K562 (cell line): ENCODE results near the gene OSBPL3. TPM values are rescaled to one million over a fixed set of nuclear protein-coding genes. Genes with fewer than 3 reads are reported as not detected.

Experiments used
- GABPB1 ChIP-seq: sonication (generic); formaldehyde crosslinking; IDR thresholded peaks from 2 replicates; pipeline ENCODE4 v1.8.0; 2022; ENCODE audit warnings: mild to moderate bottlenecking, missing genetic modification reagents
- HBP1 ChIP-seq: fragments of 450-650 bp; formaldehyde crosslinking; IDR thresholded peaks from 2 replicates; pipeline ENCODE4 v1.4.0; 2022; ENCODE audit warnings: missing genetic modification characterization
- HLTF ChIP-seq: fragments of 450-650 bp; IDR thresholded peaks from 2 replicates; pipeline ENCODE4 v1.6.1; 2016
- JUND ChIP-seq, 2 experiments: IDR thresholded peaks; 2 replicates in 1 of 2; 3 replicates in 1 of 2; pipeline ENCODE4 v1.6.1; 2011; ENCODE audit warnings: borderline replicate concordance in 2 of 2, low read depth in 2 of 2, low read length in 2 of 2, improper control_type of control experiment in 1 of 2, missing biosample characterization in 1 of 2, missing genetic modification characterization in 1 of 2, missing genetic modification reagents in 1 of 2
- MTA3 ChIP-seq: fragments of 450-650 bp; formaldehyde crosslinking; IDR thresholded peaks from 2 replicates; pipeline ENCODE4 v1.6.1; 2017; ENCODE audit warnings: mild to moderate bottlenecking, borderline replicate concordance
- OTX1 ChIP-seq: fragments of 450-650 bp; formaldehyde crosslinking; IDR thresholded peaks from 2 replicates; pipeline ENCODE4 v1.4.0; 2022; ENCODE audit warnings: mild to moderate bottlenecking
- RAD21 ChIP-seq, 2 experiments: fragments of 250-450 bp in 1 of 2; fragments of 450-650 bp in 1 of 2; sonication (Bioruptor Pico) in 1 of 2; formaldehyde crosslinking in 1 of 2; IDR thresholded peaks in 1 of 2; conservative IDR thresholded peaks in 1 of 2; 2 replicates each; pipeline versions ENCODE4 v1.4.0 to v1.8.0; 2020 to 2022; ENCODE audit warnings: mild to moderate bottlenecking in 2 of 2, moderate library complexity in 1 of 2
- SLC30A9 ChIP-seq: fragments of 250-450 bp; sonication (Bioruptor Pico); IDR thresholded peaks from 2 replicates; pipeline ENCODE4 v1.8.0; 2022; ENCODE audit warnings: mild to moderate bottlenecking, moderate library complexity
- SP2 ChIP-seq: IDR thresholded peaks from 2 replicates; pipeline ENCODE4 v1.6.1; 2011; ENCODE audit warnings: mild to moderate bottlenecking, low read depth, low read length, moderate library complexity; ENCODE audit not compliant: poor library complexity, severe bottlenecking; ENCODE audit errors: extremely low read depth
- SREBF2 ChIP-seq: sonication (generic); formaldehyde crosslinking; IDR thresholded peaks from 2 replicates; pipeline ENCODE4 v1.4.0; 2020; ENCODE audit warnings: mild to moderate bottlenecking, missing genetic modification reagents
- USF1 ChIP-seq: sonication (generic); formaldehyde crosslinking; IDR thresholded peaks from 2 replicates; pipeline ENCODE4 v1.9.0; 2022; ENCODE audit warnings: mild to moderate bottlenecking, missing genetic modification reagents
- ZKSCAN1 ChIP-seq: fragments of 150-350 bp; IDR thresholded peaks from 2 replicates; pipeline ENCODE4 v1.6.1; 2016; ENCODE audit warnings: low read depth, low read length
- ZNF165 ChIP-seq: fragments of 250-450 bp; sonication (Bioruptor Pico); IDR thresholded peaks from 2 replicates; pipeline ENCODE4 v1.4.0; 2020; ENCODE audit warnings: borderline replicate concordance
- ZNF318 ChIP-seq, 2 experiments: fragments of 450-650 bp; IDR thresholded peaks; 2 replicates each; pipeline ENCODE4 v1.6.1; 2016; ENCODE audit warnings: mild to moderate bottlenecking in 2 of 2, borderline replicate concordance in 1 of 2, low read depth in 1 of 2, moderate library complexity in 1 of 2
- polyA plus RNA-seq, 8 experiments: library from polyadenylated mRNA; depleted of rRNA in 4 of 8; stranded (reverse) in 5 of 8; unstranded in 3 of 8; fragments of >200 nt; fragmentation: Nextera tagmentation in 2 of 8; fragmentation: Illumina TruSeq in 1 of 8; extraction: Ambion mirVana in 2 of 8; extraction: Trizol in 1 of 8; gene quantifications; 2 replicates each; pipeline versions ENCODE4 v1.2.1 to v1.2.3, GENCODE V29; 2011 to 2014; ENCODE audit warnings: inconsistent platforms in 1 of 8, missing spikeins in 1 of 8
- total RNA-seq, 7 experiments: library from RNA; depleted of rRNA in 6 of 7; stranded (reverse); fragments of >200 nt in 6 of 7; fragmentation: Illumina TruSeq in 2 of 7; extraction: Trizol in 2 of 7; gene quantifications; 2 replicates each; pipeline versions ENCODE4 v1.2.1 to v1.2.3, GENCODE V29; 2011 to 2021; ENCODE audit warnings: low replicate concordance in 1 of 7

The OSBPL3 gene
- total and polyA plus RNA-seq, 9 of the 15 experiments (the other 6 are each of a cell fraction or from before 2014, with no cell fraction given): 4.8 to 37.2 (median 26.5) TPM

GRCh38 chr7:24778543-24779282, 201.3 kb downstream of the OSBPL3 start (continued):
- TF ChIP-seq USF1 (CRISPR knock-in tag): peak; percentile 91
- TF ChIP-seq ZKSCAN1: no peak
- TF ChIP-seq JUND (IDR thresholded peaks at IDR 0.05; ENCODE audit: borderline replicate concordance, low read depth, low read length): peak; percentile 91
- peak; percentile 81; the same call in 1 of the 3 replicates for TF ChIP-seq JUND (tag; IDR thresholded peaks at IDR 0.05; ENCODE audit: borderline replicate concordance, low read depth, low read length)
- TF ChIP-seq HBP1 (CRISPR knock-in tag): 0 out of 2 replicates have a peak, but pooled peaks have one; percentile 41
- no peak for TF ChIP-seq SLC30A9
- TF ChIP-seq GABPB1 (CRISPR knock-in tag): 0 out of 2 replicates have a peak, but pooled peaks have one; percentile 6
- no peak for TF ChIP-seq SP2
- no peak for TF ChIP-seq HLTF
- peak; percentile 12 to 23; a peak in 1 of 4 replicates for TF ChIP-seq RAD21 (CRISPR knock-in tag; conservative IDR thresholded peaks at IDR 0.05 in 1 of 2, IDR thresholded peaks at IDR 0.05 in 1 of 2)
- TF ChIP-seq ZNF165 (CRISPR knock-in tag): peak; percentile 87; the same call in 1 of the 2 replicates
- no peak; the same call in 1 of the 2 replicates for TF ChIP-seq MTA3
- peak in 1 of 2 experiments; percentile 74; a peak in 2 of 4 replicates for TF ChIP-seq ZNF318 (IDR thresholded peaks at IDR 0.05; ENCODE audit: borderline replicate concordance in 1 of 2, low read depth in 1 of 2)
- TF ChIP-seq SREBF2: no peak
- peak; percentile 83; the same call in 1 of the 2 replicates for TF ChIP-seq OTX1 (CRISPR knock-in tag)
